ENCODE data around the gene ITPKB.

Gene ITPKB

DNA sequence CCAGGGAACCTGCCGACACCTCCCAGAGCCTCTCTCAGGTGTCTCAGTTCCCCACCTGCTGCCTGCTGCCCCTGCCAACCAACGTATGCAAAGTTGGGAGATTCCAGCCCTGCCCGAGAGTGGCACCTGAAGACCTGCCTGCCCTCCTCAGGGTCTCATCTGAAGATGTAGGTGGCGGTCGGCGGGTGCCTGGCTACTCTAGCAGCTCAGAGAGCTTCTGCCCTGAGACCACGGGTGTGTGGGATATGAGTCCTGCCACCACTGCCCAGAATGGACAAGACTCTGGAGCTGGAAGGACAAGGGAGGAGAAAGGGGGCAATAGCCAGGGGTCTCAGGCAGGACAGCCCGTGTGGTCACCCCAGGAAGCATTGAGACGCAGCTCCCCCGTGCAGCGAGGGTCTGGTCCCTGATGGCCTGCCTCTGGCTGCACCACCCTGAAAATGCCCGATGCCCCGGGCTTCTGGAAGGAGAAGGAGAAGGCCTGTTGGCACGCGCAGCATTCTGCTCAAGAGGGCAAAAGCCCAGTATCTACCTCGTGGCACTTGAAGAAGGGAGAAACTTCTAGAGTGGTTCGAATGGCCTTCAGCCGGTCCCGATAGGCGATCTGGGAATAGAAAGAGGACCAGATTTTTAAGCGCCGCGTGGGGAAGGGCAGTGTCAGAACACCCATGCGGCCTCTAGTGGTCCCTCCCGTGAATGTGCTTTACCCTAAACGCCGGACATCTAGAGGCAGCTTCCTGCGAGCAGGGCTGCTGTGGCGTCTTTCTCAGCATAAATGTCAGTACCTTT is 101.7 kb downstream of the ITPKB start:
- no peak for DNase-seq (ENCODE audit: low read depth)

DNA sequence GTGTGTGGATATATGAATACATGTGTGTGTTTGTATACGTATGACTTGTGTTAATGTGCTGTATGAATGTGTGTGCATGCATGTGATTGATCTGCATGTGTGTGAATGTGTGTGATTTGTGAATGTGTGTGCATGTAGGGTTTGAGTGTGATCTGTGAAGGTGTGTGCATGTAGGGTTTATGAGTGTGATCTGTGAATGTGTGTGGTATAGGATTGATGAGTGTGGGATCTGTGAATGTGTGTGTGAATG is 102.3 kb downstream of the ITPKB start:
- no peak for DNase-seq (ENCODE audit: low read depth)

- DNase-seq (ENCODE audit: low read depth), result no peak
Observed at GRCh38 chr1:226635456-226635941, 103.6 kb downstream of the ITPKB start.

DNA sequence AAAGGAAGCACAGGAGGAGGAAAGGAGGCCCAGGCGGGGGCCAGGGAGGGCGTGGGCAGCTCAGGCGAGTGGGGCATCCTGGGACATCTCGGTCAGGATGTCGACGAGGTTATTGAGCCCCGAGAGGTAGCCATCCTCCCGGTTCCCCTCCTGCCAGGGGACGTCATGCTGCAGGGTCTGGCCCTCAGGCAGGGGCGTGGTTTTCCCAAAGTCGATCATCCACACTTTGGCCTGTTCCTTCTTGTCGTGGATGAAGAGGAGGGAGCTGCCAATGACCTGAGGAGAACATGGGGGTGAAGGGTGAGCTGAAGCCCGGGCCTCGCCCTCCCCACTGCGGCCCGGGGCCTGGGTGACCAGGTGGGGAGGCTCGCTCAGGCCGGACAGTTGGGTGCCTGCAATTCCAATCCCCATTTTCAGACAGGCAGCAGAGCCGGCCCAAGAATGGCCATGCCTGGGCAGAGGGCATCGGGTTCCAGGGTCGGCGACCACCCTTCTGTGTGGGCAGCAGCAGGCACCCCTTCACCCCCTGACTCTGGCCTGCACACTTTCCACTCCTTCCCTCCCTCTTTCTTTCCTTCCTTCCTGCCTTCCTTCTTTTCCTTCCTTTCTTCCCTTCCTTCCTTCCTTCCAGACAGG is 104.4 kb downstream of the ITPKB start:
- DNase-seq (ENCODE audit: low read depth), result no peak

DNA sequence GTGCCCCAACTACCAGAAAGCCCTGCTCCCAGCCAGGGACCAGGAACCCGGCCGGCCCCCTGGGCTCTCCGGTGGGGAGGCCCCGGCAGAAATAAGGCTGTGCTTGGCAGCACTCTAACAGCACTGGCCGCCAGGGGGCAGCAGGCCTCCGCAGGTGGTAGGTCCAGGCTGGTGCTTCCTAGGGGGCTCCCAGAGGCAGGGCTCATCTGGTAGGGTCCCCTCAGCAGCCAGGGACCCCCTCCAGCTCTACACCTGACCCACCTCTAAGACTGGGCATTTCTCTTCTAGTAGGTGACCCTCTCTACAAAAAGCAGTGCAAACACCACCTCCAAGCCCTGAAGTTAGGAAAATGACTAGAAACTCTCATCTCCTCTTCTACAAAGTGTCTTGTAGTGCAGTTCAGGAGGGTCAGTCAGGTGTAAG is 104.9 kb downstream of the ITPKB start:
- DNase-seq (ENCODE audit: low read depth), result no peak

DNA sequence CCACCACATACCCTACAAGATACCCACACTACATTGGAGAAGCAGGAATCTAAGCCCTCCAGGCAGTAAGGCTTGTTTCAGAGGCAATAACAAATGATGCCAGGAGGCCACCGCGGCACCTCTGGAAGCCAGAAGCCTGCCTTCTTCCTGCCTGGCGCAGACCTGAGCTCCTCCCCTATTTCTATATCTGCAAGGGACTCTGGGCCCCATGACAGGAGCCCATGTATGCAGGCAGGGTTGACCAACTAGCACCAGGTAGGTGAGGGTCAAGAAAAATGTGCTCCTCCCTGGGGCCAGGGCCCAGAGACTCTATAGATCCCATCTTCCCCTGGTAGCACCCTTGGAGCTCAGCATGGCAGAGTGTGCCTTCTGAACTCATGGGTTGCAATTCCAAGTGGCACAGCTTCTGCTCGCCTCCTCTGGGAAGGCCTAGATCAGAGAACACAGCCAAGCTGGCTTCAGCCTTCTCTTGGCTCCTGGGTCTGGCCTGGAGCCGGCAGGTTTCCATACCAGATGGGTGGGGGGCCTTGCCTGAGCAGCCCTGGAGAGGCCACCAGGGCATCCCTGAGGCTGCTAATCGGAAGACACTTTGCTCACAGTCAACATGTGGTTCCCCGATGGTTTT is 105.4 kb downstream of the ITPKB start:
- no peak for DNase-seq (ENCODE audit: low read depth)

DNA sequence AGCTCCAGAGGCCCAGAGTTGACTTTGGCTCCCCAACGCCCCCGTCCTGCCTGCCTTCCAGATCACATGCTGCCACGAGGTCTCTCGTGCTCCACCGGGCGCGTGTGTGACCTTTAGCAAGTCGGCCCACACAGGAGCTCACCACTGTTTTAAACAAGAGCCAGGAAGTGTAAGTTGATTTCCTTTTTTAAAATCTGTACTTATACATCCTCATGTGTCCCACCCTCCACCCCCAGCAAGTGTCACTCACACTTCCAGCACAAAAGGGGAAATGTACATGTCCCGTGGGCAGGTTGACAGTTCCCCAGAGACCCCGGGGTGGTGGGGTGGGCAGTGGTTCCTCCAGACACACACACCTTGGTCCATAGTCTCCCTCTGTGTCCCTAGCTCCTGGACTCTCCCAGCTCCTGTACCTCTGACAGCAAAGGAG is 106.1 kb downstream of the ITPKB start:
- no peak for DNase-seq (ENCODE audit: low read depth)

DNA sequence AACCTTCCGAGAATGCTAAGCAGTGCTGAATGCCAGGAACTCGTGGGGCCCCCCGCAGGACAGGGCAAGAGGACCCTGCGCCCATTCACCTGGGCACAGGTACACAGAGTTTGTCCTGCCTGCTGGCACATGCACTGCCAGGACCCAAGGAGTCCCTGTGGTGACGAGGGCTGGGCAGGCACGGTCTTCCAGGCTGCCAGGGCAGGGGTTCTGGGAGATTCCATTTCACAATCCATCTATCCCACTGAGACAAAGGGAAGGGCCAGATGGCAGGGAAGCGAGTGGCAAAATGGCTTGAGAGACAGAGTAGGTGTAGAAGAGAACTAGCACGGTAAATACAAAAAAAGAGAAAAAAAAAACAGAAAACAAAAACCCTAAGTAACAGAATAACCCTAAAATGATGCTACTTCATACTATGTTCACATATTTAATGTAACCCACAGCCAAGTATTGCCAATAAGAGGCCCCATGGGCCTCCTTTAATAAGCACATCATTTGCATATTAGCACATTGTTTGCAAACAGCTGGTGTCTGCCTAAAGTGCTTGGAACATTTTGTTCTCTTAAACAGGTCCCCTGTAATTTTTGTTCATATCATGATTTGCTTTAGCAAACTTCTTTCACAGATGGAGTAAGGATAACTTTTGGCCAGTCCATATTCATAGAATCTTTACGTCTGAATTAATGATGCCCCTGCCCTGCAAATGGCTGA is 106.8 kb downstream of the ITPKB start:
- no peak for DNase-seq (ENCODE audit: low read depth)

GRCh38 chr1:226631229-226632000 is 107.7 kb downstream of the ITPKB start:
- no peak for DNase-seq (ENCODE audit: low read depth)

DNA sequence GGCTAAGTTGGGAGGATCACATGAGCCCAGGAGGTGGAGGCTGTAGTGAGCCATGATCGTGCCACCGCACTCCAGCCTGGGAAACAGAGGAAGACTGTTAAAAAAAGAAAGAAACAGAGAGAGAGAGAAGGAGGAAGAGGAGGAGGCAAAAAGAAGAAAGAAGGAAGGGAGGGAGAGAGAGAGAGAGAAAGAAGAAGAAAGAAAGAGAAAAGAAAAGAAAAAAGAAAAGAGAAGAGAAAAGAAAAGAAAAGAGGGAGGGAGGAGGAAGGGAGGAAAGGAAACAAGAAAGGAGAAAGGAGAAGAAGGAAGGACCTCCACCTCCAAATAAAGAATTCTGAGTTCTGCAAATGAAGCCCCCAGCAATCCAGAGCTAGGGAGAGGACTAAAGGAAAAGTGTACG is 108.5 kb downstream of the ITPKB start:
- no peak for DNase-seq (ENCODE audit: low read depth)

GRCh38 chr1:226629896-226630550 is 109.1 kb downstream of the ITPKB start:
- DNase-seq (ENCODE audit: low read depth), result no peak

GRCh38 chr1:226629210-226629895 is 109.7 kb downstream of the ITPKB start:
- no peak for DNase-seq (ENCODE audit: low read depth)

DNA sequence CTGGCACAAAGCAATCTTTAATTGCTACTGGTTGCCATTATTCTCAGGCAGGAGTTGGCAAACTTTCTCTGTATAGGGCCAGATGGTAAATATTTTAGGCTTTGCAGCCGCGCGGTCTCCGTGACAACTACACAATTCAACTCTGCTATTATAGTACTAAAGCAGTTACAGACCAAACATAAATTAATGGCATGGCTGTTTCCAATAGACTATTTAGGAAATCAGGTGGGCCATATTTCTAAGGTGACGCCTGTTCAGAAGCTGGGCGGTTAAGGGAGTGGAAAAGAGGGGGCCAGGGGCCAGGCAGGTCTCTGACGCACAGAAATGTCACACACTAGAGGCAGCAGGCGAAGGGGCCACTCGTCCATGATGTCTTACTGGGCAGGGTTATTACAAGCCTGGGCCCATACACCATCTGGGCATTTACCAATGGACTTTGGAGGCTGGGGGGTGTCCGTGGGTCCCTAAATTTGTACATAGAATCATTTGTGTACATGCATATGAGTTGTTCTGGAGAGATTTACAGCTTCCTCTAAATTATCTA is 110.4 kb downstream of the ITPKB start:
- DNase-seq (ENCODE audit: low read depth), result no peak

- no peak for DNase-seq (ENCODE audit: low read depth)
Observed at GRCh38 chr1:226627924-226628611, 111.0 kb downstream of the ITPKB start.

DNA sequence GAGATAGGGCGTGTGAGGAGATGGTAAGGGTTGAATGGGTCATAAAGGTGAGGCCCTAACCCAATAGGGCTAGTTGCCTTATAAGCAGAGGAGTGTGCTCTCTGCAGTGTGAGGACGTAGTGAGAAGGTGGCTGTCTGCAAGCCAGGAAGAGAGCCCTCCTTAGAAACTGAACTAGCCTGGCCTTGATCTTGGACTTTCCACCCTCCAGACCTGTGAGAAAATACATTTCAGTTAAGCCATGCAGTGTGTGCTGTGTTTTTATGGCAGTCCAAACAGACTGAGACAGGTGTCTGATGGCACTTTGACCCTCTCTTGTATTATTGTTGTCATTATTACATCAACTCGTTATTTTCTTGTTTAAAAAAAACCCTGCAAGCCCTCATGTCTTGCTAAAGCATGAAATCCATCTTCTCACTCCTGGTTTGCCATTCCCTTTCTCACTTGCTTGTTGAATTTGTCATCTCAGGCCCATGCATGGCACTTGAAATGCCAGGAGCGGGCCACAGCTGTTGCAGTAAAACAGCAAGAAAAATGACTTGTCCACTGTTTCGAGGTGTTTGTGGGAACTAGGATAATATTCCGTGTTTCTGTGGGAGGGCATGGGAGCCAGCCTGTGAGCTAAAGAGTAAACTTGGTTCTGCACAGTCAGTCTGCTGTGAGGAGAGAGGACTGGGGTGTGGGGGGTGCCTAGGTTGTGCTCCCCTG is 111.9 kb downstream of the ITPKB start:
- DNase-seq (ENCODE audit: low read depth), result no peak

DNA sequence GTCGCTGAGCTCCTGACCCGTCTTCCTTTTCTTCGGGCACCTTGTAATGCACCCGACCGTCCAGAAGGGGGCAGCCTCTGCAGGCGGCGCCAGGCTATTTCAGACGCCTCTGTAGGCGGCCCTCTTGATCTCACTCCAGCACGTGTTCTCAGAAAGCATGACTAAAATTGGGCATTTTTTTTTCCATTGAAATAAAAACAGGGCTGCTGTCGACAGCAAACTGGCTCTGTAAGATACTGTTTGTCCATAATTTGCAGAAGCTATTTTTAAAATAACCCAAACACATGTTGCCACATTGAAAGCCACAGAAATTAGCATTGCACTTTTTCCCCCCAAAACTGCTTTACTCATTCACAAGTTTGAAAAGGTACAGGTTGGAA is 112.5 kb downstream of the ITPKB start:
- DNase-seq (ENCODE audit: low read depth), result peak; percentile 52

DNA sequence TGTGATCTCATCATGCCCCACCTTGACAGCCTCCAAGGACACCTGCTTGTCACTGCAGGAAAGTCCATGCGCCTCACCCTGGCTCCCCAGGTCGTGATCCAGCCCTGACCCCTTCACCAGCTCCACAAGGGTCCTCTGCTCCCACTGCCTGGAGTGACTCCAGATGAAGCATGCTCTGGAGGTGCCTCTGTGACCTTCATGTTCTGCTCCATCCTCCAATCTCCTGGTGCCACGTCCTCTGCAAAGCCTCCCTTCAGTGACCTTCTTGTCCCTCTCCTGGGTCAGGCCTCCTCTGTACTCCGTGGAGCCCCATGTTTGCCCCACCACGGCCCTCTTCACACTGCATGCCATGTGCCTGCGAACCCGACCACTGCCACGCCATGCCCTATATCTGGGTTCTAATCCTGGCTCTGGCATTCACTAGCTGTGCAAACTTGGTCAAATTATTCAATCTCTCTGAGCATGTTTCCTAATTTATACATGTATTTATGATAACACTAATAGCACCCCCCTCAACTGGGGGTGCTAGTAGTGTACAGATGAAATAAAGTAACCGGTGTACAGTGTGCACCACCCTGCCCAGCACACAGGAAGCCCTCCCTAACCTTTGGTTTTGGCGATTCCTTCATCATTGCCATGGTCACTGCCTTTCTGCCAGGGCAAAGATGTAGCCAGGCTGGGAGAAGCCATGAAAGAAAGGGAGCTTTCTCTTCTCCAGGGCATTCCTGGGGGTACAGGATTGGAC is 113.1 kb downstream of the ITPKB start:
- DNase-seq (ENCODE audit: low read depth), result no peak

DNA sequence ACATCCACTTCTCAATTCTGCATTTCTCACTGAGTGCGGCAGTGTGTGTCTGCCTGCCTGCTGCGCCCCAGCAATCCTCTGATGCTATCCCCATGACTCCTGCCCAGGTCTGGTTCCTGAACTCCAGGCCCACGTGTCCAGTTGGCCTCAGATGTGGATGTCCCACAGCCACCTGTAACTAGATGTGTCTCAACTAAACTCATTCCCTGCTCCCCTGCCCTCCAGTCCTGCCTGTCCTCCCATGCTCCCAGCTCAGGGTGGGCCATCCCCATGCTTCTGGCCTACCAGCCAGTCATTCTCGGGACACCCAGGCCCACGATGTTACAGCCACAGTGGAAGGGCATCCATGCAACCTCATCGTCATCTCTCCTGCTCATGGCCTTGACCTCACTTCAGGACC is 113.8 kb downstream of the ITPKB start:
- DNase-seq (ENCODE audit: low read depth), result no peak

DNA sequence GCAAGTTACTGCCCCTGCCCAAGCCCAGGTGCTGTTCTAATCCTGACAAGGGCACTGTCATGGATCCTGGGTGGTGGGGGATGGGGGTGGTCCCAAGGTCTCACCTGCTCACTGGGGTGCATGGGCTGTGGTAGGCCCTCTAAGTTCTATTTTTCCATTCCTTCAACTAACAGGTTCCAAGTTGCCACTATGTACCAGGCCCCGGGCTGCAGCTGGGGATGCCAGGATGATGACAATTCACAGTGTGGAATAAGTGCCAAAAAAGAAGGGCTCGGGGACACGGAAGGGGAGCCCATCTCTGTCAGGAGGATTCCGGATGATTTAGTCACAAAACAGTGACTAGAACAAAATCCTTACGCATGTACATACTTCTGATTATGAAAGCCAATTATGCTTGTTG is 114.6 kb downstream of the ITPKB start:
- DNase-seq (ENCODE audit: low read depth), result no peak
